Mesendoderm (in vitro differentiated cells): Measurements from ENCODE around the gene TAOK1. TPM values are rescaled to one million over a fixed set of nuclear protein-coding genes. Genes with fewer than 3 reads are reported as not detected.

Source experiments
- small RNA-seq: library from polyadenylated mRNA; stranded (forward); fragments of <200 nt; extraction: miRNeasy Mini kit (QIAGEN cat#:217004); gene quantifications from one replicate; pipeline ENCODE3, GENCODE V24; 2013; ENCODE audit not compliant: insufficient read depth

Gene TAOK1

Small RNA genes lying within 50 kb of the gene (small RNA-seq; reads per million reads assigned to genes)
- gene RNU4-34P (not detected), gene RNU6-1034P (not detected), gene RNU6-711P (not detected)
